ENCODE data around the gene INSM1.

INSM1 gene

DNA sequence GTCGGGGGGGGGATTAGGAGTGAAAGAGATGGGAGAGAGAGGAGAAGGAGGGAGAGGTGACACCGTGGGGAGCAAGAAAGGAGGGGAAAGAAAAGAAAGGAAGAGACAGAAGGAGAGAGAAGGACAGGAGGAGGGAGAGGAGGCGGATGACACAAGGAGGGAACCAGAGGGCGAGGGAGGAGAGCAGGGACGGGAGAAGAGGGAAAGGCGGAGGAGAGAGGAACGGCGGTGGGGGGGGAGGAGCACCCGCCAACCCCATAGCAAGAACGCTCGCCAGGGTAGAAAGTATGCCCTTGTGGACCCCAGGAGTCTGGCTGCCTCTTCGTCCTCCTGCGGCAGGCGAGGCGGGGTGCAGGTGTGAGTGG is 4.5 kb upstream of the INSM1 start:
- DNase-seq, result no peak

GRCh38 chr20:20363799-20364592 is 3.9 kb upstream of the INSM1 start:
- no peak for DNase-seq

GRCh38 chr20:20364593-20365479 is 3.1 kb upstream of the INSM1 start:
- DNase-seq, result no peak

DNA sequence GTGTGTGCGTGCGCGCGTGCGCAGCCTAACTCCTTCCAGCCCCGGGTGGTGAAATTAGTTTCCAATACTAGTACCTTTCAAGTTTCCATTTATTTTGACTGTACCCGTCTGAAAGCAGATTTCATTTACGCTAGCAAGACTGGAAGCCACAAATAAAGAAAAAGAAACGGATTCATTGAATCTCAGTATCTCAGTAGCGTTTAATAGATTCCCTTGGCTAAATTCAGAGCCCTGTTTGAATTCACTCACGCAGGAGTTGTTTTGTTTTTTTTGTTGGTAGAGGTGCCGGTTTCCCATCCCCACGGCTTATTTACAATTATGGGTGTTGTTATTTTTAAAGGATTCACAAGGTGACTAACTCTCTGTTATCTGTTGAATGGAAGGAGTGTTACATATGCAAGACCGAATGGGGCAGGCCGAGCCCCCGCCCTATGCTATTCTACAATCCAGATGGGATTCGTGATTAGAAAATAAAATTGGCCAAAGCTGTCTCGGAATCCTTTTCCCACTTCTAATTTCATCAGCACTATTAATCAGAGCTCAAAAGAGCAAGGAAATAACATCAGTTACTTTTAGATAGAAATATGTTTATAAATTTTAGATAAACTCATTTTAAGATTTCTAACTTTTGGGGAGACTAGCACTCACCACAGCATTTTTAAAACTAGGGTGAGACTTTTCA is 2.3 kb upstream of the INSM1 start:
- no peak for DNase-seq

- no peak for DNase-seq
These were observed 1.4 kb upstream of the INSM1 start for GRCh38 chr20:20366551-20366875.

DNA sequence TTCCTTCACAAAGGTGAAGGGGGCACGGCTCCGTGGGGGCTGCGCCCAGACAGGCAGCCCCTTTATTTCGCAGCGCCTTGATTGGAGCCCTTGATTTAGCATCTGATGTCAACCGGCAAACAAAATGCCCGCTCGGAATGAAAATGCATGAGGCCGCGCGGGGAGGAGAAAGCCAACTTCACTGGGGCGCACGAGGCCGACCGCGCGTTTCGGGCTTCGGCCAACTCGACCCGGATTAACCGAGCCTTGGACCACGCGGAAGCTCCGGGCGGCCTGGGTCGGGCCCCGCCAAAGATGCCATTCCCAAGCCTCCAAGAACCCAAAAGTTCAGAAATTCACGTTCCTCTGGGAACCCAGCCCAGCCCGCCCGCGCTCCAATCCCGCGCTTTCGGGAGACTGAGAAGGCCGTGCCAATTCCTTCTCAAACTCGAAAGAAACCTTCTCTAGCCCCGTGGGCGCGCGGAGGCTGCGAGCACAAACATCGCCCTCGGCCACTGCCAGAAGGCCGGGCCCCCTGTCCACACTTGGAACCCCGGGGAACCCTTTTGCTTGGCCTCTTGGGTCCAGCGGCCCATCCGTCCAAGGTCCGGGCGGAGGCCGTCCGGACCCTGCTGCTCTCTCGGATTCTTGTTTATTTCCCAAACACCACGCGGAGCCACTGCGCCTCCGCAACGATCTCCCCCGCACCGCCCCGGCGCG is 879 bp upstream of the INSM1 start:
- no peak for DNase-seq

GRCh38 chr20:20368418-20369249 is 730 bp downstream of the INSM1 start:
- DNase-seq, result no peak

DNA sequence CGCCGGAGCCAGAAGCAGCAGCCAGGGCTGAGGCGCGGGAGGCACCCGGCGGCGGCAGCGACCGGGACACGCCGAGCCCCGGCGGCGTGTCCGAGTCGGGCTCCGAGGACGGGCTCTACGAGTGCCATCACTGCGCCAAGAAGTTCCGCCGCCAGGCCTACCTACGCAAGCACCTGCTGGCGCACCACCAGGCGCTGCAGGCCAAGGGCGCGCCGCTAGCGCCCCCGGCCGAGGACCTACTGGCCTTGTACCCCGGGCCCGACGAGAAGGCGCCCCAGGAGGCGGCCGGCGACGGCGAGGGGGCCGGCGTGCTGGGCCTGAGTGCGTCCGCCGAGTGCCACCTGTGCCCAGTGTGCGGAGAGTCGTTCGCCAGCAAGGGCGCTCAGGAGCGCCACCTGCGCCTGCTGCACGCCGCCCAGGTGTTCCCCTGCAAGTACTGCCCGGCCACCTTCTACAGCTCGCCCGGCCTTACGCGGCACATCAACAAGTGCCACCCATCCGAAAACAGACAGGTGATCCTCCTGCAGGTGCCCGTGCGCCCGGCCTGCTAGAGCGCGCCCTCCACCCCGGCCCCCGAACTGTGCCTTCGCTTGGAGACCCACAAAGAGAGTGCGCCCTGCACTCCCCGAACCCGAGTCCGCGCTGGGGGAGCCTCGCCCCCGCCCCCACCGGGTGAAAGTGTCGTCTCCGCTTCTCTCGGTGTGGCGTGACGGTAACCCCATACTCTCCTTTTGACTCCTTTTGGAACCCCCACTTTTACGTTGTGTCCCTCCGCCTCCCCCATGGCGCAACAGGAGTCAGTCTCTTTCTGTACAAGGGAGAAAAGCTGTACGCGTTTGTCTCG is 1.6 kb downstream of the INSM1 start:
- peak; percentile 18 for DNase-seq

DNA sequence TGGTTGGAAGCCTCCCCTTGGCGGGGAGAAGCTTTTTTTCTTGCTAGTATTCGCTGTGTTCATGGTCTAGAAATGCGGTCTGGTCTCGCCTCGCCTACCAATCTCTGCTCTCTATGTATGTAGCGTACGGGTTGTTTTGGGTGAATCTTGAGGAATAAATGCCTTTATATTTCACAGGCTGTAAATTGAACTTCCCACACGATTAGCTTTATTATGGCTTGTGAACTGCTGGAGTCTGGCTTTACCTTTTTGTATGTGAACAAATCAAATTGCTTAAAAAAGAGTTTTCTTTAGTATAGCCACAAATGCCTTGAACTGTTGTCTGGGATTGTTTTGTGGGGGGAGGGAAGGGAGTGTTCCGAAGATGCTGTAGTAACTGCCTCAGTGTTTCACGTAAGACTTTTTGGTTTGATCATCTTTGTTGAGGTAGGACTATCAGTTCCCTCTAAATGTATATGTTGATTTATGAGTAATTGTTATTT is 2.2 kb downstream of the INSM1 start:
- DNase-seq, result no peak

DNA sequence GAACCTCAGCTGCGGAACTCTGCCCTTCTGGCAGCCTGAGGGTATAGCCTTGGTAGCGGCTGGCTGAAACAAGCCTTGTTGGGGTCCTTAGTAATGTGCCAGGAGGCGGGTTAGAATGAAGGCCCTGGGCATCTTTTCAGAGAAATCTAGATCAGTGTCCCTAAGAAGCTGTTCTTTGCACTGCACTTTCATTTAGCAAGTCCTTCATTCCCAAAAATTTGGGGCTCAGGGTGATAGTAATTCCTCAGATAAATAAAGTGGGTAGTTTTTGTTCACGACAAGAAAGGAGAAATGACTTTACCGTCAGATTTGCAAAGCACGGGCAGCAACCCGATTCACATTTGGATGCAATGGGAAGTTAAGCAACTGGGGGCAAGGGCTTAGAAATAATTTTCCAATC is 3.2 kb downstream of the INSM1 start:
- DNase-seq, result no peak

DNA sequence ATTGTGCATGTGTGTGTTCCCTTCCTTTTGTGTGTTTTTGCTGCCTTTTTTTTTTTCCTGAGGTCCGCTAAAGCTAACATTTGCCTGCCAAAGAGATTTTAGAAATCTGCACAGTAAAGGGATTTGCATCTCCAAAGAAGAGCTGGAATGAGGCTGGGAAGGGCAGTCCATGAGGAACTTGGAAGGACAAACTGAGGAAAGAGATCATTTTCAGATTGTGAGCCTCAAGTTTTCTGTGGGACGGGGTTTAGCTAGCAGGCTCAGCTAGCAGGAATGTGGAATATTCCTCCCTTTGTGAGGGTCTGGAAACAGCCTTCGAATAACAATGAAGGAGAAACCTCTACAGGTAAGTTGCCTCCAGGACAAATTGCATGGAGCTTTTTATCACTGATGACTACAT is 3.8 kb downstream of the INSM1 start:
- no peak for DNase-seq

GRCh38 chr20:20373091-20373571 is 5.2 kb downstream of the INSM1 start:
- no peak for DNase-seq

DNA sequence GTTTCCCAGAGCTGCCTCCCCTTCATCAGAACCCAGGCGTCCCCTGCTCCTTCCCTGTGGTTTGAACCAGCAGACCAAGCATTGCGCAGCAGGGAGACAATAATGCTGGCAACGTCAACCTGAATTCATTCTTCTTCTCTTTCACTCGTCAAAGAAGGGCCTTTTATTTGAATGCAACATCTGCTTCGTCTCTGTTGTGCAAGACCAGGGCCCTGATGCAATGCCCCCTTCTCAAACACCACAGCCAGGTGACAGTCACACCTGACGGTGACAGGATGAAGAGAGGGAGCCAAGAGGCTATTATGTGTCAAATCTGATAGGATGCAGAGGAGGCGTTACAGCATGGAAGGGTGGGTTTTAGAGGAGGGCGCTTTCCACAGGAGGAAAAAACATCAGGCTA is 8.0 kb downstream of the INSM1 start:
- no peak for DNase-seq

DNA sequence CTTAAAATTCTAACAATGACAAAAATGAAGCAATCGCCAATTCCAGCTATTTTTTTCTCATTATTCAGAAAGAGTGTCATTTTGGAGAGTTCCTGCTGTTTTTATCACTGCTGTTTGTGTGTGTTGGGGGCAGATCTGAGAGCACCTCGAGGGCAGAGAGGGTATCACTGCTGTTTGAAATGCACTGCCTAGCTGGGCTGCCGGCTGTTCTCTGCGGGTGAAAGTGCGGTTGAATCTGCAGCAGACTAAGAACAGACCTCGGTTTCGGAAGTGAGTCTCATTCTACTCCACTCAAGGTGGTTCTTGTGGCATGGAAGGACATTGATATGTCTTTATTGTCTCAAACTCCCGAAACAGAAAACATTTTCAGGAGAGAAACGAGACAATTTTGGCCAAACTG is 18.3 kb downstream of the INSM1 start:
- DNase-seq, result no peak

GRCh38 chr20:20390393-20390792 is 22.5 kb downstream of the INSM1 start:
- DNase-seq, result no peak

DNA sequence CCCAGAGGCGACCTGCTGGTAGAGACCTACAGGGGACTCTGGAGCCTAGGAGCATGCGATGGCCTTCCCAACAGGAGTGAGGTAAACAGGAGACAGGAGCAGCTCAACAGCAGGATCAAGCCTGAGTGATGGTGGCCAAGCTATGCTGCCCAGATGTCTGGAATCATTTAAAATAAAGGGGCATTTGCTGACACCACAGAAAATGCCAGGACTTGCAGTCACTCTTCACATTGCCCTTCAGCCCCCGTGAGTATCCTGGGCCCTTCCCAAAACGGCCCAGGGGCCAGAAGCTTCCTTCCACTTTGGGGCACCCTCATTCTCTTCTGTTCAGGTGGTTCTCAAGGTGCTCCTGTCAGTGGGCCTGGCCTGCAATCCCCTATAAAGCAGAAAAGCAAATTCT is 23.2 kb downstream of the INSM1 start:
- DNase-seq, result no peak

- no peak for DNase-seq
These were observed 23.9 kb downstream of the INSM1 start for GRCh38 chr20:20391766-20392165.

GRCh38 chr20:20393207-20394120 is 25.6 kb downstream of the INSM1 start:
- no peak for DNase-seq

DNA sequence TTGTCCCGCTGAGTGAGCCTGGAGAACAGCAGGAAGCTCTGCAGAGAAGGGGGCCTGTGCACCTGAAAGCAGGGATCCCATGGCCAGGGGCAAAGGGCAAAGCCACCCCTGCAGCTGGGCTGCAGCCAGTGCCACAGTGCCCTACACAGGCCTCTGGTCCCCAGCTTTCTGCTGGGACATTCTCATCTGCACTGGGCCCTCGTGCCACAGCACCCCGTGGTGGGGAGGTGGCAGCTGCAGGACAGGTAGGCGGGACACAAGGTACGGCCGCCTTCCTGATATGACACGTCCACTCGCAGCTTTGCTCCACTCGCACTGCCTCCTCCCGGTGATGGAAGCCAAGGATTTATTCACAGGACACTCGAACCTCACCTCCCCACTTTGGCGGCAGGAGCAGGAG is 27.2 kb downstream of the INSM1 start:
- no peak for DNase-seq

Measured in activated CD4-positive, alpha-beta T cell treated with anti-CD3 and anti-CD28 coated beads, Interleukin-10, Interleukin-2, amounts not matched to agents 100 ng/mL and 50 ng/mL, durations not matched to agents 16 hours and 8 hours (primary cell).